GM12864 (cell line): ENCODE data around the gene SRGAP2.
"Not testable (repeated sequence)": the region's sequence is repeated elsewhere in the genome, so short reads cannot be mapped to it uniquely, and the experiment has no call there.

Experiments used
- DNase-seq: peaks from one replicate; pipeline ENCODE4 v3.0.0-alpha.2; 2011; ENCODE audit warnings: low read depth
- H3K4me3 ChIP-seq: 2 replicates; pipeline ENCODE4 v1.5.1; 2011; ENCODE audit warnings: mild to moderate bottlenecking, low read depth, low read length, control low read depth
- TF ChIP-seq, protein P1 (sequence below): IDR thresholded peaks from 2 replicates; pipeline ENCODE4 v1.5.1; 2011; ENCODE audit warnings: low read depth, mild to moderate bottlenecking, moderate library complexity, low read length, control low read depth, inconsistent platforms; ENCODE audit errors: missing control alignments

The SRGAP2 gene

DNA sequence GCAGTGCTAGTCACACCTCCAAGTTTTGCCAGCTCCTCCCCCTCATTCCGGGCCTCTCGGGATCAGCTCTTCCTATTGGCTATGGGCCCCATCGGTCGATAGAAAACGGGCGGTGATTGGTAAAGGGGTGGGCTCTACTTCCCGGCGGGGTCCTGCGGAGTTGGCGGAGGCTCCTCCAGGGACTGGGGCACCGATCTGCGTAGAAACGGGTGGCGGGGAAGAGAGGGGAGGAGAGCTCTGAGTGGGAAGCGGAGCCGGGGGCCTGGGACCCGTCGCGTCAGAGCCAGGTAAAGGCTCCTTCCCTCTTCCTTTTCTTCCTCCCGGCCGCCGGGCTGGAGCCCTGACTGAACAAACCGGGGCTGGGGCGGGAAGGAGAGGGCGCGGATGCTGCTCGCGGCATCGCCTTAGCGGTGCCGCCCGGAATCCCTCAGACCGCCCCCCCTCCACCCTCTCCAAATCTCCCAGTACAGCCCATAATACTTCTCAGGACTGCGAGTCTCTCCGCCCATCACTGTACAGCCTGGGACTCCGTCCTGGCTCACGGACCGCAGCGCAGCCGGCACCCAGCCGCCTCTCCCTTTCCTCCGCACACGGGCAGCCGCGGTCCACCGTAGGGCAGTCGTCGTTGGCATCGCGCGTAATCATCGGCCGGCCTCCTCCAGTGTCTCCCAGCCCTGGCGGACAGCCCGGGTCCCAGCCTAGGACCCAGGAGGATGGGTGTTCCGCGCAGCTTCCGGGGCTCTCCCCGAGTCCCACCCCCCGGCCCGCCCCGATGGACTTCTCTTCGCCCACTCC, at the start of gene SRGAP2:
TSS of gene SRGAP2 (plus strand) at position 178 of the 795 bp plus-strand sequence. CDS start 2,430 bp downstream, outside the sequence.
- H3K4me3 ChIP-seq = peak within 1 kb of the TSS; percentile 63
- not testable (repeated sequence) for DNase-seq

DNA sequence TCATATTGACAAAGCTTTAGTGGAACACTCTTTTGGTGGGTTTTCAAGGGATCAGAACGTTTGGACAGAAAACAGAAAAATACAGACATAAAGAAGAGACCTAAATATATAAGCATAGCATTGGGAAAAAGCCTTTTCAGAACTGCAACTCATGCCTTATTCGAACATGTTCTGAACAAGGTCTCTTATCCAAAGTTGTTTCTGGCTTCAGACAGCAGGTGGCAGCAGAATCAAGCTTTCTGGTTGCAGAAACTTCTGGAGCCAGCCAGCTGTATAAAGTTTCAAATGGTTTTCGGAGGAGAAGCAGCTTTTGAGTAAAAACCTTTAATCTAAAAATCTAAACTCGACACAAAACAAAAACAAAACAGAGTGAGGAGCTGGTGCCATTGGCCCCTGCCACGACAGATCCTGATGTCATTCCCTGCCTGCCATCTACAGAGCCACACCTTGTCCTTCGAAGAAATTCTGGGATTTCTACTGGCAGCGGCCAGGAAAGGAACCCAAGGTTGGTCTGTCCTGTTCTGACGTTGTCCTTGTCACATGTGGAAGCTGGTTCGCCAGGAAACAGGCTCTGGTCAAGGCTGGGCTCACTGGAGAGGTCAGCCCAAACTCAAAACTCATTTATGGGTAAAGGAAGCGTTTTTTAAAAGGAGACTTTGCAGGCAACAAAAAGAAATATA, 35.9 kb upstream of the SRGAP2 start:
- H3K4me3 ChIP-seq, DNase-seq: not testable (repeated sequence)

DNA sequence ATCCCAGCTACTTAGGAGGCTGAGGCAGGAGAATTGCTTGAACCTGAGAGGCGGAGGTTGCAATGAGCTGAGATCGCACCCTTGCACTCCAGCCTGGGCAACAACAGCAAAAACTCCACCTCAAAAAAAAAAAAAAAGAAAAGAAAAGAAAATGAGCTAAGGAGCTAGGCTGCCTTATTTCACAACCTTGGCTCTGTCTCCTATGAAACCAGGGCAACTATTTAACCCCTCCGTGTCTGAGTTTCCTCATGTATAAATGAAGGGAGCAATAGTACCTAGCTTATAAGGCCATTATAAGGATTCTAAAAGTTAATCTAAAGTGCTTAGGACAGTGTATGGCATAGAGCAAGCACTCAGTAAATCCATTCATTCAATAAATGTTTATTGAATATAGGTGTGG, 33.5 kb upstream of the SRGAP2 start:
- H3K4me3 ChIP-seq, DNase-seq: not testable (repeated sequence)

DNA sequence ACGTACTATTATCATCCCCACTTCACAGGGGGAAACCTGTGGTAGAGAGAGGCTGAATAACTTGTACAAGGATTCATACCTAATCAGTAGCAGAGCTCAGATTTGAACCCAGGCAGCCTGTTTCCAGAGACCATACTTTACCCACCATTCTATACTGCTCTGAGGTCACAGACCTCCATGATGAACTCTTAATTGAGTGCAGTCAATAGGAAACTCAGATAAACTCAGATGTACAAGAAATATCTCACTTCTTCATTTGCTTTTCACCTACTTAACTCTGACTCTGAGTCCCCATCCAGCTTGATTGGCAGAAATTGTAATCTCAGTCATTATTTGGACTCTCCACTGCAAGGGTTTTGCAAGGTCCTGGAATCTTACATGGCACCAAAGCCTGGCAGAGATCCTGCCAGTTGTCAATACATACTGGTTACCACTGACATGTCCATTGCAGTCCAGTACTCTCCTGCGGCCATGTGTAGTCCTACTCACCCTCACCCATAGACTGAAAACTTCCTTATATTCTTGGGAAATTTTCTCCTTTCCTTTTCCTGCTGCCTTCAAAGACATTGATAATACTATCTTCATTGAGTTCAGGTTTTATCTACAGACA, 30.1 kb upstream of the SRGAP2 start:
- H3K4me3 ChIP-seq = not testable (repeated sequence)

DNA sequence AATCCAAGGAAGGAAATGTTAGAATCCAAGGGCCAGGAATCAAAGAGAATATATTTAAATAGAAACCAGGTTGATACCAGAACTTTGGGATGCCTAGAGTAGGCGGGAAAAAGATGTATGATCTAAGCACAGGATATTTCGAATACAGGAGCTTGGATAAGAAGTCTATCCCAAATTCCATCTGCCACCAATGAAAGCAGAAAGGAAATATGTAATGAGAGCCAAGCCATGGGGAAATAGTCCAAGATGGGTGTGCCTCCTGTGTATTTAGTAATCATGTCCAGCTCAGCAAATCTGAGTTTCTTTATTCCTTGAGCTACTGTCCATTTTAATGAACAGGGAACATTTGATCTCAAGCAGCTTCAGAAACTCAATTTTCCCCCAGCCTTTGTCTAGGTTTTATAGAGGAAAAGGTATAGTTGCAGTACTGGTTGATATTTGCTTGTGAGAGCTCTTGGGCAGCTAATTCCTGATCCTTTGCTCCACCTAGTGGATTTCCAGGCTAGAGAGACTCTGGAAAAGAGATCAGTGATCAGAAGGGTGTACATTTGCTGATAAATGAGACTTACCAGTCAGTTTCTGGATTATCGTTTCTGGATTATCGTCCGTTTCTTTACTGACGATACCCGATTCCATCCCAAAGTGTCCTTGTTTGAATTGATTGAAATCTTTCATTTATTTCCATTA, 29.0 kb upstream of the SRGAP2 start:
- not testable (repeated sequence) for DNase-seq, H3K4me3 ChIP-seq

More for the DNA sequence above, 30.1 kb upstream of the SRGAP2 start:
- not testable (repeated sequence) for DNase-seq

DNA sequence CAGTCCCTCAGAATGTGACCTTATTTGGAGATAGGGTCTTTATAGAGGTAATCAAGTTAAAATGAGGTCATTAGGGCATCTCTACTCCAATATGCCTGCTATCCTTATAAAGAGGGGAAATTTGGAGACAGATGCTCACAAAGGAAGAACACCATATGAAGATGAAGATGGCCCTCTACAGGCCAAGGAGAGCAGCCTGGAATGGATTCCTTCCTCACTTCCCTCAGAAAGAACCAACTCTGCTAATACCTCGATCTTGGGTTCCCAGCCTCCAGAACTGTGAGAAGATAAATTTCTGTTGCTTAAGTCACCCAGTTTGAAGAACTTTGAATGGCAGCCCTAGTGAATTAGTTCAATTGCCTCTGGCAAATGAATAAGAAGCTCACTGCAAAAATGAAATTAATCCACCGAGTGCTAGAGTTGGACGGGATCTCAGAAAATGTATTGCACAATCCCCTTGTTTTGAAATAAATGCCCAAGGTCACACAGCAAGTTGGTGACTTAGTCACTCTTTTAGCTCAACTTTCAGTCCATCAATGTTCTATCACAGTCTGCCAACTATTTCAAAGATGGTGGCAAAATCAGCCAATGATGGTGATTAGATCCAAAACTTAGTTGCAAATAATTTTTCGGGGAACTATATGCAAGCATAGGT, 27.8 kb upstream of the SRGAP2 start:
- not testable (repeated sequence) for H3K4me3 ChIP-seq, DNase-seq
- TF ChIP-seq, protein P1, sequence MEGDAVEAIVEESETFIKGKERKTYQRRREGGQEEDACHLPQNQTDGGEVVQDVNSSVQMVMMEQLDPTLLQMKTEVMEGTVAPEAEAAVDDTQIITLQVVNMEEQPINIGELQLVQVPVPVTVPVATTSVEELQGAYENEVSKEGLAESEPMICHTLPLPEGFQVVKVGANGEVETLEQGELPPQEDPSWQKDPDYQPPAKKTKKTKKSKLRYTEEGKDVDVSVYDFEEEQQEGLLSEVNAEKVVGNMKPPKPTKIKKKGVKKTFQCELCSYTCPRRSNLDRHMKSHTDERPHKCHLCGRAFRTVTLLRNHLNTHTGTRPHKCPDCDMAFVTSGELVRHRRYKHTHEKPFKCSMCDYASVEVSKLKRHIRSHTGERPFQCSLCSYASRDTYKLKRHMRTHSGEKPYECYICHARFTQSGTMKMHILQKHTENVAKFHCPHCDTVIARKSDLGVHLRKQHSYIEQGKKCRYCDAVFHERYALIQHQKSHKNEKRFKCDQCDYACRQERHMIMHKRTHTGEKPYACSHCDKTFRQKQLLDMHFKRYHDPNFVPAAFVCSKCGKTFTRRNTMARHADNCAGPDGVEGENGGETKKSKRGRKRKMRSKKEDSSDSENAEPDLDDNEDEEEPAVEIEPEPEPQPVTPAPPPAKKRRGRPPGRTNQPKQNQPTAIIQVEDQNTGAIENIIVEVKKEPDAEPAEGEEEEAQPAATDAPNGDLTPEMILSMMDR = peak; percentile 22

DNA sequence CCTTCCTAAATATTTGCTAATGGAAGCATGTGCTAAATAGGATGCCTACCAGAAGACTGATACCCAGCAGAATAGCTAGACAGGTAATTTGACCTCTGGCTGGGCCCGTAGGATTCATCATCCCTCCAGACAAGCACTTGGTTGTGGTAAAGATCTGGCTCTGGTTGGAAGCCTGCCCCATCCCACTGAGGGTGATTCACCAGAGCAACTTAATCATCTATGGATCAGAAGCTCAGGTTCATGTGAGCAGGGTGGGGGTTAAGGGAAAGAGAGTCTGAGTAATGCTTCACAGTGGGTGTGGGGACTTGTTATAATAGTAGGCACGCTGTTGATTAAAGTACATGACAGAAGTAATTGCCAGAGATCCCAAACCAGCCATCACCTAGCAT, 27.2 kb upstream of the SRGAP2 start:
- not testable (repeated sequence) for H3K4me3 ChIP-seq, DNase-seq

DNA sequence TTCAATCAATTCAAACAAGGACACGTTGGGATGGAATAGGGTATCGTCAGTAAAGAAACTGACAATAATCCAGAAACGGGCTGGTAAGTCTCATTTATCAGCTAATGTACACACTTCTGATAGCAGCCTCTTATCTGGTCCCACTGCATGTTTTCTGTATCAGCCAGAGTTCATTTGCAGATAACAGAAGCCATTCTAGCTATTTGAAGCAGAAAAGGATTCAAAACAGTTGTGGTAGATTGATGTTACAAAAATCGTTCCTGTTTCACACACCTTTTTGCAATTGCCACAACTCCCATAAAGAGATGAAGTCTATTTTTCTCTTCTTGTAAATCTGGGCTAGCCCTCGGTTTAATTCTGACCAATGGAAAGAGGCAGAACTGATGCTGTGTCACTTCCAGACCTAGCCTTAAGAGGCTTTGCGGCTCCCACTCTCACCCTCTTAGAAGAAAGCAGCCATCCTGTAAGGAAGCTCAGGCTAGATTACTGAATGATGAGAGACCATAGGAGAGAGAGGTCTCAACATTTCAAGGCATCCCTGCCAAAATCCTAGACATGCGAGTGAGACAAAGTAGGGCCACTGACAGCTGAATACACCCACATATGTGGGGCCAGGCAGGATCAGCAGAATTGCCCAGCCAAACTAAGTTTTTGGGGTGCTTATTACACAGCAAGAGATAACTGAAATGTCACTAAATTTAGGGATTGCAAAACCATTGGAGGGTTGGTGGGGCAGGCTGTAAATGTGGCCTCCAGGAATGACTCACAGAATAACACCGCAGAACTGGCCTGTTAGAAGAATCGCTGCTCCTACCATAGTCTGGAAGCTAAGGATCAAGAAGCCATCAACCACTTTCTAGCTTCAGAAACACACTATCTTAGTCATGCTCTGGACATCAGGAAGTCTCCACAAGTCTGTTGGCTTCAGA, 25.0 kb upstream of the SRGAP2 start:
- DNase-seq, H3K4me3 ChIP-seq: not testable (repeated sequence)

DNA sequence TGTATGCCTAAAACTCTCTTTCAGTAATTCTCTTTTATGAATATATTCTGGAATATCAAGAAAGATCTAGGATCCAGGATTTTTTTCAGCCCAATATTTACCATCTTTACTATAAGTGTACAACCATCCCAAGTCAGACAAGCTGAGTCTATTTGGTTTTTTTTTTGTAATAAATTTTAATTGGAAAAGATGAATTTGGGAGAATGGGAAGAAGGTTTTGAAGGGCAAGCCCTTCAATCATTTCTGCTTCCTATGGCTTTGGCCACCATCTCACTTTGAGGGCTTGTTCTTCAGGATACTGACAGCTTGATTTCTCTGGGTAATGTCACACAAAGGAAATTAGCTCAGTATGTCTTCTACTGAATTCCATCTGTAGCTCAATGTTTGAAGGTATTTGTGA, 23.7 kb upstream of the SRGAP2 start:
- not testable (repeated sequence) for H3K4me3 ChIP-seq, DNase-seq

DNA sequence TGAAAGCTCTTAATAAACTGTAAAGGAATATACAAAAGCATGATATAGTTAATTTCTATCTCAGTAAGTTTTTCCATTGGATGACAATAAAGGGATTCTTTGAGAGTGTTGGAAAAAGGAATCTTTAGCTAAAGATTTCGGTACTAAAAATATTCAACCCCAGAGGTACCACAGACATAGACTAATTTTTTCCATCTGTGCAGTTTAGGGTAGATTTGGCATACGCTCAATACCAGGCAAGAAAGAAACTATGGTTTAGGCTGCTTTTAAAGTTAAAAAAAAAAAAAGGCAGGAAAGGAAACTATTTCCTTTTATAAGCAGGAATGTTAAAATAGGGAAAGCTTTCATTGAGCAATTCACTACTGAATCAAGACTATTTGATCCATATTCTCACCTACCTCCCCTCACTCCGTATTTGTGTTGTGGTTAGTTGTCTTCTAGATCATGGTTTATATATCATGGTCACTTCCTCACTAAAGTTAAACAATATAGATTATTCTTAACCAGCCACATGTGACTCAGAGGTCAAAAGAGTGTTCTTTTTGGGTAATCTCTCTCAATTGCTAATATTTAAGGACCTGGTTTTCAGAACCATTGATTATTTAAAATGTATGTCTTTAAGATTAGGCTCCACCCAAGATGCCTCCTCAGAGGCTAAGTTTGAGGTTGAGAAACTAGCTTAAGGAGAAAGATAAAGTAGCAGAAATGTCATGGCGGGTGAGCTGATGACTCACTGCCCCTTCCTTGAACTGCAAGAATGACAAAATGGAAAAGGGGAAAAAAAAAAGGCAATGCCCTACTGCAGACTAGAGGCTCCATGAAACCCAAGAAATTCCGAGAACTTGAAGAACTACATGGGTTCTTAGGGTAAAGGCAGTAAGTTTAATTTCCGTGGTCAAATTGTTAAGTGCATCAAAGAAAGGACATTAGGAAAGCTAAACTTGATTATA, 20.7 kb upstream of the SRGAP2 start:
- not testable (repeated sequence) for H3K4me3 ChIP-seq, DNase-seq

DNA sequence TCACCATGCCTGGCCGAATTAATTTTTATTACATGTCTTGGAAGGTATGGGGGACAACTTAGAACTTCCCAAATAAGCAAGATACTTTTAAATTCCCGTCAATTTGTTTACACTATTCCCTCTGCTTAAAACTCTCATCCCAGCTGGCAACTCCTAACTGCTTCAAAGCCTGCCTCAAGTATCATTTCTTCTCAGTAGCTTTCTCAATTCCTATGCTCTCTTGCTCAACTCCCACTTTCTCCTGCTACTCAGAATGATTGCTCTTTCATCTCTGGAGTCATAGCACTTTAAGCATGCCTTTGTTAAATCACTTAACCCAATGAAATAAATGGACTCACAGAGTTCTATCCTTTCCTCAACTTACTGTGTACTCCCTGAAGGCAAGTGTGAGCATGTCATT, 19.6 kb upstream of the SRGAP2 start:
- H3K4me3 ChIP-seq, DNase-seq: not testable (repeated sequence)

DNA sequence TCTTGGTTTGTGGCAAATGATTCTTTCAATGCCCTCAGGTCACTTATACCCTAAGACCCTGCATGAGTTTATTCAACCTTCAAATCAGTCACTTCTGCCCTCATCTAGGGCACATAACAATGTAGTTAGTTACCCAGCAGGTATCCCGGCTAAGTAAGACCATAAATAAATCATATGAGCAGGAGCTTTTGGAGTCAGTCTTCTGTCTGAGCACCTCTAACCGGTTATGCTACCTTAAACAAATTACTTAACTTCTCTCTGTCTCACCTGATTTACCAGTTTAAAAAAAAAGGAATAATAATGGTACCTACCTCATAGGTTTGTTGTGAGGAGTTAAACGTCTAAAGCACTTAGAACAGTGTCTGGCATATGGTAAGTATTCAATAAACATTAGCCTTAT, 17.6 kb upstream of the SRGAP2 start:
- not testable (repeated sequence) for DNase-seq, H3K4me3 ChIP-seq

DNA sequence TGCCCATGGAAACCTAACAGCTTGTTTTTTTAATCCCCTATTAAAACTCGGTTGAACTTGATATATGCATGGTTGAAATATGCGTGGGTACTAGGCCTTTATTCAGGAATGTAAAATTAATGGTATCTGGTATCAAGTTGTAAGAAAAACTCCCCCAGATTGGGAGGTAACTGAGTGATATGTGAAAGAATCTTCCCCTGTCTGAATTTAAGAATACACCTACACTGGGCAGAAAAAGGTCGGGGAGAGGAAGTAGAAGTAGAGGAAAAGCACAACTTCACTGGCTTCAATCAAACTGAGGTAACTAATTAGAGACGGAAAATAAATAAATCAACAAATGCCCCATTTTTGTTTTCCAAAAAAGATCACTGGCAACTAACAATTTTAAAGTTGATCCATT, 16.5 kb upstream of the SRGAP2 start:
- not testable (repeated sequence) for DNase-seq, H3K4me3 ChIP-seq

DNA sequence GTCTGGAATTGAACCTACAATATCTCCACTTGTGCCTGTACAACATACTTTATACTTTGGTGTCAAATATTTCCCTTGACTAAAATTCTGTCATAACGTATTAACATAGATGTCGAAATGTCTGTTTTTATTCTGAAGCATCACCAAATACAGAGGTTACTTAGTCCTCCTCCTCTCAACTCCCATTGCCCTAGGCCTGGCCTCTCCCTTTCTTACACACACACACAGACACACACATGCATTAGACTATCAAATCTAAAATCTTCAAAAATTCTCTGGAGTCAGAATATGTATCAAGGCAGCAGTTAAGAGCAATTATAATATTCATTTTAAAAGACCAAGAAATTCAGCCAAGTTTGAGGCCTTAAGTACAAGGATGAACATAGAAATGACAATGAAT, 8.2 kb upstream of the SRGAP2 start:
- DNase-seq, H3K4me3 ChIP-seq: not testable (repeated sequence)

DNA sequence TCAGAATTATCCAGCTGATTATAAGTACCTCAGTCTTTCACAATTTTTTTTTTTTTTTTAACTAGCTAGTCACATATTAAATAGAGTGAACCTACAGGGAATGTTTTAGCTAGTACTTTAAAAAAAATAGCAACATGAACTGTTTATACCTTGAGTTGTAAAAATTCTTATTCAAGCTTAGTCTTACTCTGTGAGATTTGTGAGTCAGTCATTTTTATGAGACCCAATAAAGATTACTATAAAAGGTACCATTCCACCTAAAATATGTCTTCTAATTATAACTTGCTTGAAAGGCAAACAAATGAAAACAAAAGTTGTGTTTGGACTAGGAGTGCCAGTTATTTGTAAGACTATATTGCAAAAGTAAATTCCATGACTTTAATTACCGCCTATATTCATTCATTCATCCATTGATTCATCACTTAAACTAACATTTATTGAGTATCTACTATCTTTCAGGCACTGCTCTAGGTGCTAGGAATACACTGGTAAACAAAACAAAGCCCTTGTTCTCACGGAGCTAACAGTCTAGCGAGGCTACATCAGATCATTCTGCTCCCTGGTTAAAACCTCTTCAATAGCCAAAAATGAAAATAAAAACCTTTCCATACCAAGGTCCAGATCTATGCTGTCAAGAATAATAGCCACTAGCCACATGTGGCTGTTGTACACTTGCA, 6.5 kb upstream of the SRGAP2 start:
- DNase-seq, H3K4me3 ChIP-seq: not testable (repeated sequence)
